SK-N-SH (cell line): ENCODE measurements around the gene UPF3B. TPM values are rescaled to one million over a fixed set of nuclear protein-coding genes. Genes with fewer than 3 reads are reported as not detected.
"Not testable (repeated sequence)": the region's sequence is repeated elsewhere in the genome, so short reads cannot be mapped to it uniquely, and the experiment has no call there.

Experiments
- CTCF ChIA-PET: fragments of 300-600, 350-600 bp; formaldehyde crosslinking; extraction: SDS; loops from one replicate; lab custom pipeline; 2021; lab: Yijun Ruan, JAX
- POLR2A ChIA-PET: fragments of 350-600 bp; sonication (Branson Sonifier 250); formaldehyde crosslinking; extraction: SDS; loops from one replicate; lab custom pipeline; 2020; ENCODE audit warnings: antibody characterized with exemption, inconsistent platforms; lab: Yijun Ruan, JAX
- DNase-seq: peaks from one replicate; pipeline ENCODE4 v3.0.0; 2012
- H2AFZ ChIP-seq: fragments of 200-600 bp; sonication (generic); 2 replicates; pipeline ENCODE4 v1.8.1; 2016; ENCODE audit warnings: antibody characterized with exemption, mild to moderate bottlenecking, low read depth
- H3F3A ChIP-seq: fragments of 200-600 bp; sonication (generic); replicated peaks from 2 replicates; pipeline ENCODE3; 2016; ENCODE audit warnings: antibody characterized with exemption, mild to moderate bottlenecking; ENCODE audit not compliant: insufficient read depth
- H3K27ac ChIP-seq, 2 experiments: fragments of 200-500 bp in 1 of 2; fragments of 200-600 bp in 1 of 2; sonication (Bioruptor generic) in 1 of 2; sonication (generic), shearing (Covaris generic) in 1 of 2; 2 replicates each; pipeline versions ENCODE4 v1.5.1 to v1.6.1; 2014 to 2016; ENCODE audit warnings: low read depth in 2 of 2, inconsistent platforms in 1 of 2, low read length in 1 of 2, mild to moderate bottlenecking in 1 of 2, mixed read lengths in 1 of 2
- H3K27me3 ChIP-seq: fragments of 200-600 bp; sonication (generic), shearing (Covaris generic); 2 replicates; pipeline ENCODE4 v1.6.1; 2016; ENCODE audit warnings: mixed run types; ENCODE audit not compliant: insufficient read depth
- H3K36me3 ChIP-seq, 2 experiments: fragments of 200-500 bp in 1 of 2; fragments of 200-600 bp in 1 of 2; sonication (Bioruptor generic) in 1 of 2; sonication (generic) in 1 of 2; replicated peaks in 1 of 2; 2 replicates each; pipeline versions ENCODE3 to v1.5.1; 2014 to 2016; ENCODE audit warnings: low read length in 1 of 2, mild to moderate bottlenecking in 1 of 2; ENCODE audit not compliant: insufficient read depth in 2 of 2, control insufficient read depth in 1 of 2
- H3K4me1 ChIP-seq, 2 experiments: fragments of 200-500 bp in 1 of 2; fragments of 200-600 bp in 1 of 2; sonication (Bioruptor generic) in 1 of 2; sonication (generic), shearing (Covaris generic) in 1 of 2; 2 replicates each; pipeline versions ENCODE4 v1.5.1 to v1.6.1; 2014 to 2016; ENCODE audit warnings: low read depth in 1 of 2, low read length in 1 of 2, mixed run types in 1 of 2; ENCODE audit not compliant: insufficient read depth in 2 of 2, control insufficient read depth in 1 of 2
- H3K4me2 ChIP-seq: fragments of 200-600 bp; sonication (generic), shearing (Covaris generic); 2 replicates; pipeline ENCODE4 v1.6.1; 2017; ENCODE audit warnings: mixed run types
- H3K4me3 ChIP-seq, 2 experiments: fragments of 200-500 bp in 1 of 2; fragments of 200-600 bp in 1 of 2; sonication (Bioruptor generic) in 1 of 2; sonication (generic), shearing (Covaris generic) in 1 of 2; 2 replicates each; pipeline versions ENCODE4 v1.5.1 to v1.8.1; 2014 to 2016; ENCODE audit warnings: low read depth in 2 of 2, inconsistent platforms in 1 of 2, low read length in 1 of 2, mild to moderate bottlenecking in 1 of 2, mixed read lengths in 1 of 2, moderate library complexity in 1 of 2
- H3K79me2 ChIP-seq: fragments of 200-600 bp; sonication (generic); 2 replicates; pipeline ENCODE4 v1.8.1; 2017; ENCODE audit warnings: mild to moderate bottlenecking; ENCODE audit not compliant: insufficient read depth
- H3K9ac ChIP-seq: fragments of 200-600 bp; sonication (generic); 2 replicates; pipeline ENCODE4 v1.6.1; 2017; ENCODE audit warnings: mixed run types
- H3K9me2 ChIP-seq: fragments of 200-600 bp; sonication (generic); 2 replicates; pipeline ENCODE4 v1.6.1; 2017; ENCODE audit warnings: mixed run types
- H3K9me3 ChIP-seq: fragments of 200-600 bp; sonication (generic); 2 replicates; pipeline ENCODE4 v1.6.1; 2017; ENCODE audit warnings: mixed run types, mild to moderate bottlenecking, moderate library complexity
- H4K20me1 ChIP-seq: fragments of 200-600 bp; sonication (generic); 2 replicates; pipeline ENCODE4 v1.6.1; 2017; ENCODE audit warnings: mild to moderate bottlenecking, mixed run types; ENCODE audit not compliant: insufficient read depth
- GATA2 ChIP-seq: sonication (generic); formaldehyde crosslinking; IDR thresholded peaks from 2 replicates; pipeline ENCODE4 v1.5.0; 2020; ENCODE audit warnings: mild to moderate bottlenecking, missing genetic modification reagents
- MXI1 ChIP-seq: IDR thresholded peaks from 2 replicates; pipeline ENCODE4 v1.6.1; 2012; ENCODE audit warnings: mild to moderate bottlenecking, low read depth, low read length, improper control_type of control experiment
- PBX3 ChIP-seq: IDR thresholded peaks from 2 replicates; pipeline ENCODE4; 2012
- RAD21 ChIP-seq: IDR thresholded peaks from 2 replicates; pipeline ENCODE4 v1.6.1; 2012; ENCODE audit warnings: mild to moderate bottlenecking, low read length
- SMC3 ChIP-seq: IDR thresholded peaks from 2 replicates; pipeline ENCODE4 v1.6.1; 2012; ENCODE audit warnings: low read depth, low read length, improper control_type of control experiment
- TCF12 ChIP-seq: IDR thresholded peaks from 2 replicates; pipeline ENCODE4 v1.4.0; 2012
- WGBS: methylation state at CpG from one replicate; pipeline ENCODE4 v1.1.6; 2017; ENCODE audit warnings: low lambda C conversion rate; 5-methylcytosine and 5-hydroxymethylcytosine counted together
- polyA plus RNA-seq, 3 experiments: library from polyadenylated mRNA; depleted of rRNA; stranded (reverse); fragments of >200 nt; gene quantifications; 2 replicates each; pipeline ENCODE4 v1.2.3, GENCODE V29; 2012
- TF ChIP-seq, protein P1 (sequence below): fragments of 200-600 bp; sonication (generic); IDR thresholded peaks from 2 replicates; pipeline ENCODE4 v1.6.1; 2017; ENCODE audit warnings: antibody characterized with exemption, mild to moderate bottlenecking, moderate library complexity

Gene UPF3B
- polyA plus RNA-seq, 1 of the 3 experiments (the other 2 are of a cell fraction): 8.9 TPM

- H3K9ac ChIP-seq, H3K9me3 ChIP-seq, H3K79me2 ChIP-seq, H3K9me2 ChIP-seq, H3K36me3 ChIP-seq, H3K4me1 ChIP-seq, H3K4me3 ChIP-seq, DNase-seq, POLR2A ChIA-PET, H3K4me2 ChIP-seq, H3F3A ChIP-seq, H4K20me1 ChIP-seq, H3K27ac ChIP-seq, H2AFZ ChIP-seq: not testable (repeated sequence)
- CTCF ChIA-PET: interaction anchor here (1.1 to 1.3 kb wide), 2 partner anchors 10 to 374 kb away, joined by 3 to 4 read pairs; no protein-coding TSS in a partner anchor
- WGBS: no CpG with 5 or more reads among the region's 36 CpGs
- peaks cover 20% of the 10 kb centered on the region; the same call in 1 of the 2 replicates for H3K27me3 ChIP-seq
Observed at GRCh38 chrX:119890626-119891025, 37.9 kb upstream of the UPF3B start.

DNA sequence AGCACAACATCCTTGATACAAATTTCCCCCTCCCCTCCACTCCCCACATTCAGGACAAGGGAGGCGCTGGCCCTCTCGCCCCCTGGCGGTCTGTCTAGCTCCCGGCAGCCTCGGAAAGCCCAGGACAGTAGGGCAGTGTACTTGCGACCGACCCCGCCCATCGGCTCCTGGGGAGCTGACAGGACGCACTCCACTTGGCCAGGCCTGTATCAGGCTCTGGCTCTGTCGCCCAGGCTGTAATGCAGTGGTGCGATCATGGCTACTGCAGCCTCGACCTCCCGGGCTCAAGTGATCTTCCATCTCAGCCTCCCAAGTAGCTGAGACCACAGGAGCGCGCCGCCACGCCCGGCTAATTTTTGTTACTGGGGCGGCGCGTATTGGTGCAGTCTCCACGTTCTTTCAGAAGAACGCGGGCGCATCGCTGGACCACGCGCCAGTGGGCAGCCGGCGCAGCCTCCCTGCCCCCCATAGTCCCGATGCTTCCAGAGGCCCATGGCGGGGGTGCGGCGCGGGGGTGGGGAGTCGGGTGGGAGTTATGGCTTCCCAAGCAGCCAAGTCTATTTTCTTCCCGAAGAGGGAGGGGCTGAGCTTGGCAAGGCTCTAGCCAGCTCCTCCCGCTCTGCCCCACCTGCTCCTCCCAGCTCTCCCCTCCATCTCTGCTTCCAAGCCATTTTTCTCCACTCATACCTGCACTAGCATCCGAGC lies 35.1 kb upstream of the UPF3B start:
- CTCF ChIA-PET: interaction anchor here (0.8 to 2.3 kb wide), 9 partner anchors 8 to 371 kb away, joined by 3 to 7 read pairs (median 5); partner anchors contain the start of genes AKAP14 and ZBTB33
- TF ChIP-seq, protein P1, sequence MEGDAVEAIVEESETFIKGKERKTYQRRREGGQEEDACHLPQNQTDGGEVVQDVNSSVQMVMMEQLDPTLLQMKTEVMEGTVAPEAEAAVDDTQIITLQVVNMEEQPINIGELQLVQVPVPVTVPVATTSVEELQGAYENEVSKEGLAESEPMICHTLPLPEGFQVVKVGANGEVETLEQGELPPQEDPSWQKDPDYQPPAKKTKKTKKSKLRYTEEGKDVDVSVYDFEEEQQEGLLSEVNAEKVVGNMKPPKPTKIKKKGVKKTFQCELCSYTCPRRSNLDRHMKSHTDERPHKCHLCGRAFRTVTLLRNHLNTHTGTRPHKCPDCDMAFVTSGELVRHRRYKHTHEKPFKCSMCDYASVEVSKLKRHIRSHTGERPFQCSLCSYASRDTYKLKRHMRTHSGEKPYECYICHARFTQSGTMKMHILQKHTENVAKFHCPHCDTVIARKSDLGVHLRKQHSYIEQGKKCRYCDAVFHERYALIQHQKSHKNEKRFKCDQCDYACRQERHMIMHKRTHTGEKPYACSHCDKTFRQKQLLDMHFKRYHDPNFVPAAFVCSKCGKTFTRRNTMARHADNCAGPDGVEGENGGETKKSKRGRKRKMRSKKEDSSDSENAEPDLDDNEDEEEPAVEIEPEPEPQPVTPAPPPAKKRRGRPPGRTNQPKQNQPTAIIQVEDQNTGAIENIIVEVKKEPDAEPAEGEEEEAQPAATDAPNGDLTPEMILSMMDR: peak; percentile 61
- TF ChIP-seq GATA2 (CRISPR knock-in tag) (no peak), PBX3 (no peak), SMC3 (peak; percentile 23; the same call in 1 of the 2 replicates), RAD21 (peak; percentile 35), MXI1 (0 out of 2 replicates have a peak, but pooled peaks have one; percentile 40), TCF12 (no peak)
- Histone ChIP-seq H3F3A (no peaks in the 10 kb centered on the region), H3K4me2 (peak overlapping the region; percentile 41; the same call in 1 of the 2 replicates), H3K9me2 (no peaks in the 10 kb centered on the region), H3K27ac (no peak overlapping the region), H3K79me2 (no peaks in the 10 kb centered on the region), H3K9me3 (no peaks in the 10 kb centered on the region), H3K27me3 (peaks cover 14% of the 10 kb centered on the region; the same call in 1 of the 2 replicates), H2AFZ (no peak overlapping the region), H4K20me1 (no peaks in the 10 kb centered on the region), H3K9ac (no peak overlapping the region), H3K36me3 (no peaks in the 10 kb centered on the region), H3K4me3 (peak overlapping the region; percentile 29 to 34; a peak in 3 of 4 replicates), H3K4me1 (no peaks in the 10 kb centered on the region)
- DNase-seq: peak; percentile 86
- 55% methylated on average over 17 of the region's 40 CpGs for WGBS
- POLR2A ChIA-PET: interaction anchor here (0.6 to 1.7 kb wide), 2 partner anchors 51 to 97 kb away, joined by 3 to 11 read pairs; partner anchors contain the start of gene RPL39
